NT2/D1 (cell line): ENCODE results near the gene CIP2A.

Experiments used
- DNase-seq: peaks from one replicate; pipeline ENCODE4 v3.0.0-alpha.2; 2011; ENCODE audit warnings: low read depth, low spot score
- H3K27me3 ChIP-seq: 2 replicates; pipeline ENCODE4 v1.6.0; 2011; ENCODE audit warnings: mild to moderate bottlenecking; ENCODE audit not compliant: insufficient read length, insufficient read depth
- H3K36me3 ChIP-seq: 2 replicates; pipeline ENCODE4 v1.6.1; 2011; ENCODE audit warnings: mild to moderate bottlenecking, low read length, mixed read lengths; ENCODE audit not compliant: insufficient read depth, insufficient read length
- H3K4me1 ChIP-seq: 2 replicates; pipeline ENCODE4 v1.5.1; 2011; ENCODE audit not compliant: insufficient read depth, insufficient read length
- H3K4me3 ChIP-seq: 2 replicates; pipeline ENCODE4 v1.5.1; 2011; ENCODE audit warnings: low read depth; ENCODE audit not compliant: insufficient read length
- H3K9ac ChIP-seq: 2 replicates; pipeline ENCODE4 v1.6.0; 2011; ENCODE audit warnings: low read depth; ENCODE audit not compliant: insufficient read length
- H3K9me3 ChIP-seq: 2 replicates; pipeline ENCODE4 v1.5.1; 2011; ENCODE audit warnings: mild to moderate bottlenecking, low read length; ENCODE audit not compliant: insufficient read depth
- SUZ12 ChIP-seq: IDR thresholded peaks from 2 replicates; pipeline ENCODE4 v1.6.1; 2011; ENCODE audit not compliant: insufficient read length, insufficient read depth; ENCODE audit errors: extremely low read depth
- YY1 ChIP-seq: IDR thresholded peaks from 2 replicates; pipeline ENCODE4 v1.6.1; 2011; ENCODE audit not compliant: insufficient read length, insufficient read depth
- ZNF274 ChIP-seq: IDR thresholded peaks from 2 replicates; pipeline ENCODE4 v1.6.1; 2011; ENCODE audit warnings: mild to moderate bottlenecking, low read depth, low read length

CIP2A gene

DNA sequence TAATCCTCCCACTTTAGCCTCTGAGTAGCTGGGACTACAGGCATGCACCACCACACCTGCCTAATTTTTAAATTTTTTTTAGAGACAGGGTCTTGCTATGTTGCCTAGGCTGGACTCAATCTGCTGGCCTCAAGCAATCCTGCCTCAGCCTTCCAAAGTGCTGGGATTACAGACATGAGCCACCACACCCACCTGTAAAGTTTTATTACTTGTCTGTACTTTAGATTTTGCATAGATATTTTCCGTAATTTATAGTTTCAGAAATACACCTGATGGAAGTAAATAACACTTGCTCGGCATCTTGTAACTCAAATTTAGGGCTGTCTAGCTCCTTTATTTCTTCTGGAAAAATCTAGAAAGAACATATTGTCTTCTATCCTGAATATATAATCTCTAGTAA, 6.1 kb upstream of the CIP2A start:
- Histone ChIP-seq H3K4me1 (no peaks in the 10 kb centered on the region), H3K36me3 (no peaks in the 10 kb centered on the region), H3K9me3 (0 out of 2 replicates have a peak, but pooled peaks cover under 1% of the 10 kb centered on the region), H3K9ac (no peak overlapping the region), H3K4me3 (no peak overlapping the region), H3K27me3 (no peaks in the 10 kb centered on the region)
- TF ChIP-seq YY1, result no peak
- TF ChIP-seq ZNF274, result no peak
- no peak for TF ChIP-seq SUZ12
- DNase-seq, result no peak

DNA sequence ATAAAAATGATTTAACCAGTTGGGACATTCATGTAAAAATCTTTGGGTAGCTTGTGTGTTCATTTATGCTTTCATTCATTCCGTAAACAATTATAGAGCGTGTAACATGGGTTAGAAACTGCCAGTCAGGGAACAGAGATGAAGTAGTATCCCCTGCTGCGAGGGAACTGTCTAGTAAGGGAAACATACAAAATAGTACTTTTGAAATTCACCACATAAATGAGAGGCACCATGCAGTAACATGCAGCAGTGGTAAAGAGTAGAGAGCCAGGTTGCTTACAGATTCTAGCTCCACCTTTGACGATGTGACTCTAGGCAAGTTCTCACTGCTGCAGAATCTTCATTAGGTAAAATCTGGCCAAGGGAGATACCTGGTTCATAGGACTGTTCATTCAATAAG, 1.2 kb upstream of the CIP2A start:
- no peaks in the 10 kb centered on the region for H3K27me3 ChIP-seq
- TF ChIP-seq ZNF274 (no peak), SUZ12 (no peak), YY1 (no peak)
- H3K9ac ChIP-seq, result peak overlapping the region; percentile 26
- no peaks in the 10 kb centered on the region for H3K9me3 ChIP-seq
- peaks cover 12% of the 10 kb centered on the region for H3K36me3 ChIP-seq
- no peaks in the 10 kb centered on the region for H3K4me1 ChIP-seq
- no peak for DNase-seq
- H3K4me3 ChIP-seq, result peak overlapping the region; percentile 93

DNA sequence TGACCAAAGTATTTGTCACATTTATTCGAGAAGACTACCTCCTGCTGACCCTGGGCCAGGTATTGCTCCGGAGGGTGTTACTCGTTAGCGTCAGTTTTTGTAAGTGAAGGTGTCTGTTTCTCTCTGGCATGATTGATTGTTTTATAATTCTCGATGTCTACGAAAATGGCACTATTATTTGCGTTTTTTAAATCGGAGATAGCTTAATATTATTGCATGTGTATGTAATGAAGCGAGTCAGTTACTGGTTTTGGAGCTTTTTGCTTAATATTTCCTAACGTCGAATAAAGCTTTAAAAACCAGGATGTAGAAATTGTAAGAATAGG, 723 bp upstream of the CIP2A start:
- TF ChIP-seq SUZ12 (no peak), ZNF274 (no peak), YY1 (no peak)
- Histone ChIP-seq H3K4me3 (peak overlapping the region; percentile 93), H3K4me1 (no peaks in the 10 kb centered on the region), H3K9me3 (no peaks in the 10 kb centered on the region), H3K36me3 (peaks cover 17% of the 10 kb centered on the region), H3K27me3 (no peaks in the 10 kb centered on the region), H3K9ac (peak overlapping the region; percentile 94)
- DNase-seq, result no peak

DNA sequence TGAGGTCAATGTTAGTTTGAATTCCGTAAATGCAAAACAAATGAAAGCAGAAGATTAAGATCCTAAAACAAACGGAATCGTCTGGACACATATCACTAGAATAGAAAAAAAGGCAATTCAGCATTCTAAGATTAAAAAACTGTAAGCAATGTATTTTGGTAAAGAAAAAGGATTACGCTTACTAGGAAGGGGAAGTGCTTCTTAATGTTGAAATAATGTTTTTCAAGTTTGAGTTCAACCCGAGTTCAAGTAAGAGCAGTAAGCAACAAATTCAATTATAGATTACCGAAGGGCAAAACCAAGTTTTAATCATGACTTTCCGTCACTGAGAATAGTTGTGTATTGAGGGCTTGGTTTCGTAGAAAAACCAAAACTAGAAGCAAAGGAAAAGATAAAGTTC, 637 bp downstream of the CIP2A start:
- no peak for DNase-seq
- Histone ChIP-seq H3K4me3 (peak overlapping the region; percentile 93), H3K9ac (peak overlapping the region; percentile 94), H3K27me3 (no peaks in the 10 kb centered on the region), H3K4me1 (no peaks in the 10 kb centered on the region), H3K9me3 (no peaks in the 10 kb centered on the region), H3K36me3 (peaks cover 29% of the 10 kb centered on the region)
- TF ChIP-seq YY1, result no peak
- TF ChIP-seq SUZ12, result no peak
- TF ChIP-seq ZNF274, result no peak

DNA sequence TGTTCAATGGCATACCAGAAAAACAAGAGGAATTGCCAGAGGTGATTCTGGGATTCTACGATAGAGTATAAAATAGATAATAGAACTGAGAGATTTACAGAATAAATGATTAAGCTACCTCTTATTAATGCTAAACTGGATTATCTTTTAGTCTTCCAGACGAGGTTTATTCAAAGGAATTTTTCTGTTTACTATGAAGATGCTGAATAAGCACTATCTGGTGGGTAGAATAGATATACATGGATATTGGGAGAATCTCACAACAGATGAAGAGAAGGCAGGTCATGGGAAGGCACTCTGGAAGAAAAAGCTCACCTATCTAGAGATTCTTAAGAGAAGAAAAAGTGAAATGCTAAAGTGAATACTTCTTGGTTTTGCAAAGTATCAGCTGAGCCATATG, 11.2 kb downstream of the CIP2A start:
- Histone ChIP-seq H3K36me3 (peaks cover 84% of the 10 kb centered on the region), H3K4me3 (no peak overlapping the region), H3K27me3 (no peaks in the 10 kb centered on the region), H3K9me3 (peaks cover 9% of the 10 kb centered on the region), H3K9ac (no peak overlapping the region), H3K4me1 (no peaks in the 10 kb centered on the region)
- TF ChIP-seq YY1 (no peak), ZNF274 (no peak), SUZ12 (no peak)
- no peak for DNase-seq

DNA sequence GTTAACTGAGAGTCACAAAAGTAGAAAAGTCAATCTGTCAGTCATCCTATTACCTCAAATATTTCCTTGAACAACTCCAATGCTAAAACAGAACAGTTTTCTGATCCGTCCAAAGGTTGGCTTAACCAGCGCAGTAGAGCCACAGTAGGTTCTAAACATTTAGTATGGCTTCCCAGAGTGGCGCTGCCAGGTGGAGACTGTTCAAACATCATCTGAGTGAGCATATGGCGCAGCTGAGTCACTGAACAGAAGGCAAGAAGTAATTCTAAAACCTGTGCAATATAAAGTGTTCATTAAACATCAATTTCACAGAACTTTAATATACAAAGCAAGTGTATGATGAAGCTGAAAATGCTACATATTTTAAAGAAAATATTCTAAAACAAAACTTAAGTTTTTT, 19.9 kb downstream of the CIP2A start:
- DNase-seq, result no peak
- Histone ChIP-seq H3K36me3 (peaks cover 74% of the 10 kb centered on the region), H3K4me3 (no peak overlapping the region), H3K9ac (no peak overlapping the region), H3K9me3 (no peaks in the 10 kb centered on the region; the same call in 1 of the 2 replicates), H3K4me1 (no peaks in the 10 kb centered on the region), H3K27me3 (no peaks in the 10 kb centered on the region)
- TF ChIP-seq YY1 (no peak), ZNF274 (no peak), SUZ12 (no peak)

DNA sequence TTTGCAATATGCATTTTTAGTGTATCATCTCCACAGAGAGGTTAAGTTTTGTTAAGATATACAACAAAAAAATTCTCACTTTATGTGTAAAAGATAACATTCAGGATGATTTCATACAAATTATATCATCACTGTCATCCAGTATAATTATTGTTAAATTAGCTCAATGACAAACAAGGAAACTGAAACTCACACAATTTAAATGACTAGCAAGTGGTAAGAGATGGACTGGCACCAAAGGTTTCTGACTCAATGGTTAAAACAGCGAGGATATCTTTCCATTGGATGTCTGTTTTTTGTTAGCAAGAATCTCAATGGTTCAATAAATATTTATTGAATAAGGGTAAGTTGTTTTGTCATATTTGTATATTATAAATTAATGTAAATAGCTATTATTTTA, 22.6 kb downstream of the CIP2A start:
- Histone ChIP-seq H3K4me1 (no peaks in the 10 kb centered on the region), H3K9me3 (no peaks in the 10 kb centered on the region), H3K36me3 (peaks cover 75% of the 10 kb centered on the region), H3K27me3 (no peaks in the 10 kb centered on the region), H3K4me3 (no peak overlapping the region), H3K9ac (no peak overlapping the region)
- no peak for DNase-seq
- no peak for TF ChIP-seq YY1
- TF ChIP-seq ZNF274, result no peak
- TF ChIP-seq SUZ12, result no peak

DNA sequence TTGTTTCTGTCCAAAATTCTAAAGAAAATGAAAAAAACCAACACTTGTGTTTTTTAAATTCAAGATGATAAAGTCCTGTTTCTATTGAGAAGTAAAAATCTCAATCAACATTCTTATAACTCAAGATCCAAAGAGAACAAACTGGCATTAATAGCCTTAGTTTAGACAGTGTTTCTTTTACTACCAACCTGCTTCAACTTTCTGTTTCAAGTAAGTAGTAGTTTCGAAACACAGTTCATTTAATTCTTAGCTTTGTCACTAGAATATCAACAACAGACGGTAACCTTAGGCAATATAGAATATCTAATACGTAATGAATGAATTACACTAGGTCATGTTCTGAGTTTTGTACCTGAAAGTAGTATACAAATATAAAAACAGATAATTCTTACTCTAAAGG, 23.7 kb downstream of the CIP2A start:
- Histone ChIP-seq H3K36me3 (peaks cover 80% of the 10 kb centered on the region), H3K4me3 (no peak overlapping the region), H3K9me3 (no peaks in the 10 kb centered on the region), H3K27me3 (no peaks in the 10 kb centered on the region), H3K4me1 (no peaks in the 10 kb centered on the region), H3K9ac (no peak overlapping the region)
- TF ChIP-seq SUZ12 (no peak), ZNF274 (no peak), YY1 (no peak)
- DNase-seq, result no peak
